RPMI8226 (cell line): Measurements from ENCODE around the gene TAP2.
A peak's percentile ranks its signal among the peaks of the same experiment; 100 is the strongest.
"Not testable (repeated sequence)": the region's sequence is repeated elsewhere in the genome, so short reads cannot be mapped to it uniquely, and the experiment has no call there.

ENCODE experiments used
- DNase-seq: peaks from one replicate; pipeline ENCODE4 v3.0.0-alpha.2; 2015

TAP2 gene

GRCh38 chr6:32838114-32838958, at the start of gene TAP2:
TAP2 (minus strand) TSS chr6:32838739; CDS start chr6:32838233, 506 bp downstream.
- DNase-seq = peak; percentile 96

- DNase-seq = no peak
Measured at GRCh38 chr6:32887616-32888015, 49.1 kb upstream of the TAP2 start.

GRCh38 chr6:32886681-32887383, 48.3 kb upstream of the TAP2 start:
- no peak for DNase-seq

- DNase-seq = peak; percentile 75
Measured at GRCh38 chr6:32885698-32886286, 47.3 kb upstream of the TAP2 start.

GRCh38 chr6:32883789-32884188, 45.2 kb upstream of the TAP2 start:
- no peak for DNase-seq

DNA sequence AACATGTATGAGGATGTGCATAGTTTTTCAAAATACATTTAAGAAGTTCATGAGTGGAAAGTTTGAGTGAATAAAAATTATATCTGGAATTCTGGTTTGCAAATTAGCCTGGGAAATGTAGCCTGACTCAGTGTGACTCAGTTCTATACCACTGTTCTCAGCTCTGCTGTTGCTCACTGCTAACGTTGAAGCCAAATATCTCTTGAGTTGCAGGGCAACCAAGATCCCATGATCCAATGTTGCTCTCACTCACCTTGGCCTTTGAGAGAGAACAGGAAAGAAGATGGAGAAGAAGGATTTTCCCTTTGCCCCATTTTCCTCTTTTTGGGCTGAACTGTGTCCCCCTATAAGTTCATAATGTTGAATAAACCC, 44.3 kb upstream of the TAP2 start:
- no peak for DNase-seq

GRCh38 chr6:32880962-32881361, 42.4 kb upstream of the TAP2 start:
- DNase-seq = not testable (repeated sequence)

GRCh38 chr6:32879691-32880090, 41.2 kb upstream of the TAP2 start:
- DNase-seq = no peak

DNA sequence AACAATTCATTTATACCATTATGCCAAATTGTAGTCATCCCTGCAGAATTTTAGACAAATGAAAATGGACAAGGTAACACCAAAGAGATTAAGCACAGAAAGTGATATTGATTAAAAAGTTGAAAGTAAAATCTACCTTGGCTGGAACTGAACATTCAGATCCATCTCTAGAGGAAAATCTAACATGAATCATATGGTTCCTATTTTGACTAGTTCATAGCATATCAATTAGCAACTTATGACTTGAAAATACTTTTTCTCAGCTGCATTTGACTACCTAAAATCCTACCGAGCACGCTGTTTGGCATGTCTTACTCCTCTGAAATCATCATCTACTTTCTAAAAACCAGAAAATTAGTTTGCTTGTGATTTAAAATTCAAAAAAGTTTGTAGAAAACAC, 38.1 kb upstream of the TAP2 start:
- no peak for DNase-seq

GRCh38 chr6:32873947-32874346, 35.4 kb upstream of the TAP2 start:
- not testable (repeated sequence) for DNase-seq

DNA sequence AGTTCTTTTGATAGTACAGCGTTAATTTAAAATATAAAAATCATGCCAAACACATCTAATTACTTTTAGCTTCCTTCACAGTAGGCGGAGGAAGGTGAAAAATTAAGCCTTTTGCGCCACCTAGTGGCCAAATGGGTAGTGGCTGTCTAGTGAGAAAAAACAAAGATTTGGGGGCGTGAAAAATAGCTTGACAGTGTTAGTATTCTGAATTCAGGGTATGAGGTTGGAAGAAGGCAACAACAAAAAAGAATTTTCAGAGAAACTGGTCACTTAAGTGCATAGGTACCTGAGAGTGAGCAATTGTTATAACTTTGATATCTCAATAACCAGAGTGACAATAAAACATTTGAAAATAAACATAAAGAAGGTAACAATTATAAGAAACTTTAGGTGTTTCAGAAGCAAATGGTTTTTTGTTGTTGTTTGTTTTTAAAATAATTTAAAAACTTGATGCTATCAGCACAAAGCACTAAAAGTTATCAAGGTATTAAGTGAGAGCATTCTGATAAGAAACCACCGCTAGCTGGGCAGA, 29.8 kb upstream of the TAP2 start:
- peak; percentile 84 for DNase-seq

DNA sequence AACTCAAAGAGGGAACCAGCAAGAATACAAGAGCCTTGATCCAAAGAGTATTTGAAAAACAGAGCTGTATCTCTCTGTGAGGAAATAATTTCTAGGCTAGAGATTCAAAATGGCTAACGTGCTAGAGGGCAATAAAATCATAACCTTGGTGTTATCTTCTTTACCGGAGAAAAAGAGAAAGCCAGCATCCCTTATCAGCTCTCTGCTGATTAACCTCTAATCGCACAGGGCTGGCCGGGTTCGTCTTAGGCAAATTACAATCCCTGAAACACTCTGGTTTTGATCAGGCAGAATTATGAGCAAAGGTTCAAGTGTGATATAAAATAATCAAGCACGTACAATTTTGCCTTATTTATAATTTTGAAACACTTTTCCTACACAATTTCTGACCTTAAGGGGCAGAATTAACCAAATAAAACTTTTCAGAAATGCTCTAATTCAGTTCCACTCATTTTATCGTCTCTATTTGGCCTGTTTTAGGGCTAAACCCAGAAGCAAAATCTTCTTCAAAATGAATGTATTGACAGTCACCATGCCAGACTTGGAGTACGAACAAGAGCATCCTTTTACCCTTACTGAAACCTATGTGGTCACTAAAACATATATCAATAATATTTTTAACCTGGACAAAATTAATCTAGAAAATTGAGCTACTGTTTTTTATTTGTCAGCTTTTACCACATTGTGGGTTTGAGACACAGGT, 29.2 kb upstream of the TAP2 start:
- no peak for DNase-seq

- DNase-seq = no peak
Measured at GRCh38 chr6:32867022-32867477, 28.5 kb upstream of the TAP2 start.

- DNase-seq = peak; percentile 16
Measured at GRCh38 chr6:32865724-32866443, 27.3 kb upstream of the TAP2 start.

DNA sequence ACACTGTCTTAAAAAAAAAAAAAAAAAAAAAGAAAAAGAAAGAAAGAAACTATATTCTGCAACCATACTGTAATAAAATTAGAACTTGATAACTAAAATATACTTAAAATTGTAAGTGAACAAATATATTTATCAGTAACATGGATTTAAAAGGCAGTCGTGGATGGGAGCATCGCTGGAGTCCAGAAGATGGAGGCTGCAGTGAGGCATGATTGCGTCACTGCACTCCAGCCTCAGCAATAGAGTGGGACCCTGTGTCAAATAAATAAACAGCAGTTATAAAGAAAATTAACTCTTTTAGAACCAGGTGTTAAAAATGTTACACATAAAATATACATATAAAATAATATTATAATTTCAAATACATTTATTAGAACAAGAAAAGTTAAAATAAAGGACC, 24.2 kb upstream of the TAP2 start:
- no peak for DNase-seq

- DNase-seq = no peak
Measured at GRCh38 chr6:32860674-32861073, 22.1 kb upstream of the TAP2 start.

DNA sequence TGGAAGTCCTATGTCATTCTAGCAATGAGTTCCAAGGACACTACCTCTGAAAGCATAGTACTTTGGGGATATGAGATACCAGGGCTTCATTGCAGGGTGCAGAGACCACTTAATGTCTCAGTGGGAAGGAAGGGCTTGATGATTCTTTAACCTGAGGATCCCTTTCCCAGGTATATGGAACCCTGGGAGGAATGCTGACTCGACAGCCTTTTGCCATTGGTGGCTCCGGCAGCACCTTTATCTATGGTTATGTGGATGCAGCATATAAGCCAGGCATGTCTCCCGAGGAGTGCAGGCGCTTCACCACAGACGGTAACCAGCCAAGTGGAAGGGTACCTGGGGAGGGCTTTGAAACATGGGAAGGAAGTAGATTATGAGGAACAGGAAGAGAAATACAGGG, 19.7 kb upstream of the TAP2 start:
- no peak for DNase-seq

- no peak for DNase-seq
Measured at GRCh38 chr6:32857156-32857891, 18.8 kb upstream of the TAP2 start.

DNA sequence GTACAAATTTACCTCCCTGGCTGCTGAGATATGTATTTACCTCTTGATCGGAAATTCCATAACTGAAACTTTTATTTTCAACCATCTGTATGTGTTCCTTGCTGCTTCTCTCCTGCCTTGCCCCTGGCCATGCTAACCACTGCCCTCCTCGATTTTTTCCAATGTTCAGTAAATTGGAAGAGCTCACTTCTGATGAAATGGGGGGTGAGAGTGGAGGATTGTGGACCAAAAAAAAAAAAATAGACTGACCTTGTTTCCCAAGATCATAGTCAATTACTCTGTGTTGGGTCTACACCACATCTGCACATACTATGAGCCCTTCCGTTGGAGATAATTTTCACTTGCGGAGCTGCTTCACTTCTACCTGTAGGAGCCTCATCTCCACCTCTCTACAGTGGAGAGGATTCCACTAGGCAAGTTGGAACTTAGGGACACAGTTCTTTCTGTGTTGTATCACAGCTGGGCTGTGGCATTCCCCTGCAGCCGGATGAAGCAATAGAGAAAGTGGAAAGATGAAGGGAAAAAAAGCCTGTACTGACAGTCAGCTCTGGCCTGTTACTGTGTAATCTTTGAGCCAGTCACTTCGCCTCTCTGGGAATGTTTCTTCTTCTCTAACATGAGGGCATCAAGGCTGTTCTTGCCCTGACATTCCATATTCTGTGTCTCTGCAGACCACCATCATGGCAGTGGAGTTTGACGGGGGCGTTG, 17.1 kb upstream of the TAP2 start:
- DNase-seq = no peak

DNA sequence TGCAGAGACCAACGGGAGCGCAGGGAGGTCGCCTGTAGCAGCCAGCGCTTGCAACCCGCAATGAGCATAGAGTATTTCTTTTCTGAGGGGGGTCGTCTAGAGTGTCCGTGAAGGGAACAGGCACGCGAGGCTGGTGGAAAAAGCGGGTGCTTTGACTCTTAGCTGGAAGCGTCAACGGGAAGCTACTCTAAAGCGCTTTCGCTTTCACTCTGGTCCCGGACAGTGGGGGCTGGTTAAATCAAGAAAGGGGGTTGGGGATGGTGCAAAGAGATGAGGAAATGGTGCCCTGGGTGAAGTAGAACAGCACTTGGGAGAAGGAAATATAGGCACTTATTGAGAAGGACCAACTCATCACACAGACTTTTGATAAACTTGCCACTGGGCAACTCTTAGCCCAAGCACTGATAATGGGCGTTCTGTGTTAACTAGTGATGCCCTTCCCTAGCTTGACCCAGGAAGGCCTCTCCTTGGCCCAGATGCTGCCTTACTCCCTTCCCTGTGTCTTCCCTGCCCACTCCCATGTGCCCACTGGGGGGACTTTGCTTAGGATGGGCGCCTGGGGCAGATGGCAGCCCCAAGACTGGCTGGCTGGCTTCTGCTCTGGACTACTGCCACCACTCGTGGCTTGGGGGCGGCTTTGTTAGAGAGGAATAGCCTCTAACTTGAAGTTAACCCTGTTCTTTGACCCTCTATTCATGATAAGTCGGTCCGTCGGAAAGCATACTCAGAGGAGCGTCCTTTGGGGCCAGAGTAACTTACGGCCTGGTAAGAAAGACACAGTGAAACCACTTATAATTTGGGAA, 16.0 kb upstream of the TAP2 start:
- peak; percentile 72 for DNase-seq
